ENCODE measurements around the gene VNN1. TPM values are rescaled to one million over a fixed set of nuclear protein-coding genes. Genes with fewer than 3 reads are reported as not detected.

Gene VNN1
- total RNA-seq, 1 experiment from 2014 or later: not detected

GRCh38 chr6:132726608-132726975 is 12.7 kb upstream of the VNN1 start (continued):
- no peak for TF ChIP-seq SP1 (IDR thresholded peaks at IDR 0.05; ENCODE audit: low read depth)

GRCh38 chr6:132725947-132726607 is 12.2 kb upstream of the VNN1 start:
- ChIA-PET RAD21 (ENCODE audit: low non-redundant PET in 1 of 2, low total read pairs in 2 of 2, uncharacterized antibody in 2 of 2, unreplicated experiment in 2 of 2) (no interaction called here), POLR2A (no interaction called here), CTCF (no interaction called here)
- Histone ChIP-seq H3K4me2 (ENCODE audit: low read length) (no peak overlapping the region), H3K4me3 (replicated peaks in 1 of 2; ENCODE audit: low read depth in 1 of 2, low read length in 2 of 2) (no peak overlapping the region), H4K20me1 (ENCODE audit: insufficient read depth) (no peaks in the 10 kb centered on the region), H3K4me1 (ENCODE audit: control insufficient read depth in 1 of 2, insufficient read depth in 2 of 2, low read length in 2 of 2) (no peaks in the 10 kb centered on the region), H3K27me3 (ENCODE audit: insufficient read depth, low read length) (no peaks in the 10 kb centered on the region), H3K9ac (ENCODE audit: low read length) (no peak overlapping the region), H3K27ac (ENCODE audit: low read depth, low read length) (no peak overlapping the region), H3K9me2 (ENCODE audit: insufficient read depth) (no peaks in the 10 kb centered on the region), H3K36me3 (ENCODE audit: control insufficient read depth in 1 of 2, insufficient read depth in 2 of 2, low read length in 2 of 2) (no peaks in the 10 kb centered on the region), H2AFZ (ENCODE audit: low read depth, low read length, poor library complexity, severe bottlenecking) (no peak overlapping the region), H3K9me3 (ENCODE audit: control insufficient read depth in 1 of 2, insufficient read depth in 1 of 2, low read depth in 1 of 2, low read length in 2 of 2) (no peaks in the 10 kb centered on the region), H3K79me2 (ENCODE audit: insufficient read depth, low read length) (no peaks in the 10 kb centered on the region)
- no peak for TF ChIP-seq ELF1 (IDR thresholded peaks at IDR 0.05; ENCODE audit: borderline replicate concordance, low read depth)
- TF ChIP-seq CEBPB (IDR thresholded peaks at IDR 0.05; ENCODE audit: low read depth): no peak
- TF ChIP-seq YY1 (IDR thresholded peaks at IDR 0.05; ENCODE audit: extremely low read depth, insufficient replicate concordance, low read depth, low read length): no peak
- no peak for TF ChIP-seq ATF3 (IDR thresholded peaks at IDR 0.05)
- no peak for TF ChIP-seq EGR1 (IDR thresholded peaks at IDR 0.05; ENCODE audit: low read depth)
- no peak for TF ChIP-seq ZFX (IDR thresholded peaks at IDR 0.05)
- TF ChIP-seq POLR2AphosphoS5 (IDR thresholded peaks at IDR 0.05; ENCODE audit: low read depth, low read length): no peak
- TF ChIP-seq ZNF274 (IDR thresholded peaks at IDR 0.05; ENCODE audit: low read depth, low read length): no peak
- no peak for TF ChIP-seq RAD21 (IDR thresholded peaks at IDR 0.05; ENCODE audit: low read depth)
- no peak for TF ChIP-seq CBX3 (IDR thresholded peaks at IDR 0.05; ENCODE audit: low read depth)
- no peak for TF ChIP-seq ZBTB33 (IDR thresholded peaks at IDR 0.05; ENCODE audit: extremely low read depth, insufficient replicate concordance, low read length)
- DNase-seq (ENCODE audit: low read depth, low spot score): no peak
- no peak for ATAC-seq
- intact Hi-C loops (cut with micrococcal nuclease): no loop called here
- BruUV-seq (replicated peaks): no TSS peak

Data from HCT116 (cell line).